GM21529 (cell line): ENCODE measurements around the gene CERS6.
"Not testable (repeated sequence)": the region's sequence is repeated elsewhere in the genome, so short reads cannot be mapped to it uniquely, and the experiment has no call there.

Experiments used
- ATAC-seq: cut with Tn5 transposase; IDR thresholded peaks from one replicate; pipeline ENCODE4 v1.9.1; 2021; ENCODE audit not compliant: unreplicated experiment

Gene CERS6

DNA sequence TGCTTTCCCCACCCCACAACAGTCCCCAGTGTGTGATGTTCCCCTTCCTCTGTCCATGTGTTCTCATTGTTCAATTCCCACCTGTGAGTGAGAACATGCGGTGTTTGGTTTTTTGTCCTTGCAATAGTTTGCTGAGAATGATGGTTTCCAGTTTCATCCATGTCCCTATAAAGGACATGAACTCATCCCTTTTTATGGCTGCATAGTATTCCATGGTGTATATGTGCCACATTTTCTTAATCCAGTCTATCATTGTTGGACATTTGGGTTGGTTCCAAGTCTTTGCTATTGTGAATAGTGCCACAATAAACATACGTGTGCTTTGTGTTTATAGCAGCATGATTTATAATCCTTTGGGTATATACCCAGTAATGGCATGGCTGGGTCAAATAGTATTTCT lies 335.1 kb downstream of the CERS6 start:
- ATAC-seq, result not testable (repeated sequence)

DNA sequence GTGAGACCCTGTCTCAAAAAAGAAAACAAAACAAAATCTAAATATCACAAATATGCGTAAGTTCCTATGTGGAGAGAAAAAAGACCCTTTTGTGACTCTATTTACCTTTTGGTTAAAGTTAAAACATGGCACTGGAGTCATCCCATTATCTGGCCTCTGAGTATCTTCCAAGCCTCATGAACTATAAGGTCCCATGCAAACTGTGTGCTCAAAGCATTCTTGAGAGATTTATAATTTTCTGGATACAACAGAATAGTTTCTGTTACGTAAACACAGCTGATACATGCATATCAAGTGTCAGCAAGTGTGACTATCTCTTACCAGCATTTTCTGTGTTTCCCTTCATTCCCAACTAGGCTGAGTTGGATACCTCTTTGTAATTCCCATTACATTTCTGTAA lies 337.5 kb downstream of the CERS6 start:
- ATAC-seq, result no peak

DNA sequence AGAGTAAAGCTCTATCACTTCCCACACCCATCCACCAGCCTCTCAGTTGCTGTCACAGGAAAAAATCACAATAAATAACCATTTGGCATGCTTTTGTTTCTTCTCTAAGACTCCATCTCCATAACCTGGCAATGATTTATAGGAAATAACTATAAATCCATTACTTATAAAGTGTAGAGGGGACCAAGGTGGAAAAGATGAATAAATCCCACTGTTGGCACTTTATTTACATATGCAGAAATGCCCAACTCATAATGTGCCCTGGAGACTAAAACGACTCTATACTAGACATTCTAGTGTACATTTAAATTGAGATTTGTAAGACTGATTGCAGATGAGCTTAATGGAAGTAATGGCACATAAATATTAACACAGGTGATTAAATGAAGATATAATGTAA lies 338.9 kb downstream of the CERS6 start:
- ATAC-seq, result no peak

DNA sequence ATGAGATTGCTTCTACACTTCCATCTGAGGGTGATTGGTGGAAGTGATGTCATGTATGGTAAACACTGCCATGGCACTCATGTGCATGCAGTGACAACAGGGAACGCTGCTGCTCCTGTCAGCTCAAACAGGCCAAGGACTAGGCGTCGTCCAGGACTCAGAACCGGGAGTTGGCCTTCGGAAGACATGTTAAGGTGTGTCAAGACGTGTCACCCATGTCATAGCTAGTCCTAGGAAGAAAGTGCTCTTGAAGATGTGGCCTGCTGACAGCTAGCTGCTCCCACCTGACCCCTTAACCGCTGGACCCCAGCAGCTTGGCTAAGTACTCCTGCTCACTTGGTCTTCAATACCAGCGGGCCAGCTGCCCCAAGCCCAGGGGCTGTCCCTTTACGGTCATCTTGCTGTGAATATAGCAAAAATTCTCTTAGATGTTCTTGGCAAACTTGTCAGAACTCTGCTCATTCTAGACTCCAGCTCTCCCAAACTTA lies 340.1 kb downstream of the CERS6 start:
- ATAC-seq, result no peak

DNA sequence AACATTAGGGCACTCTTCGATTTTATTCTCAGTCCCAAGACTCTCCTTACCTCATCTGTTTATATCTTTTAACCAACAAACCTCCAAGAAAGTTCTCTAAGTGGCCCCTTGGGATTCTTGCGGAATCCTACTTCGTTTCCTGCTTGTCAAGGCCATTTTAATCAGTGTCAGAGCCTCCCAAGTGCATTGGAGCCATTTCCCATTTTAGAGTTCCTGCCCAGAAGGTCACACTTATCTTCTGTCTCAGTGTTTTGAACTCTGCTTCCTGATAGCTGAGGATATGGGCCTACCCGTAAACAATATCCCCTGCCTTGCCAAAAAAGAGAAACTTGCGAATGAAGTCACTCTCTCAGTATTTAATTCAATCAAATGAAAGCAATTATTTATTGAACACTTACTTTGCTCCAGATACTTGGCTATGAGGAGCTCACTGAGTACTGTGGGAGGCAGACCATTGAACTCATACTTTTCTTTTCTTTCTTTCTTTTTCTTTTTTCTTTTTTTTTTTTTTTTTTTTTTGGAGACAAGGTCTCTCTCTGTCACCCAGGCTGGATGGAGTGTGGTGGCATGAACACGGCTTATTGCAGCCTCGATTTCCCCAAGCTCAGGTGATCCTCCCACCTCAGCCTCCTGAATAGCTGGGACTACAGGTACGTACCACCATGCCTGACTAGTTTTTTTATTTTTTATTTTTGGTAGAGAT lies 340.7 kb downstream of the CERS6 start:
- no peak for ATAC-seq

DNA sequence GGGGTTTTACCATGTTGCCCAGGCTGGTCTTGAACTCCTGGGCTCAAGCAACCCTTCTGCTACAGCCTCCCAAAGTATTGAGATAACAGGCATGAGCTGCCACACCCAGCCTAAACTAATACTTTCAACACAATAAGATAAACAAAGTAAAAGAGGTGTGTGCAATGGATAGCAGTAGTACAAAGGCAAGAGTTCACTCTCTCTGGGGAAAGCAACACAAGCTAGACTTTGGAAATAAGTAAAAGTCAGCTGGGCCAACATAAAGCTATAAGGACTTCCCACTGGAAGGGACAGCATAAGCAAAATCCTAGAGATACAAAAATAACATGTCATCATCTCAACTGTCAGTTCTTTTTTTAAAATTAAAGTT lies 341.2 kb downstream of the CERS6 start:
- ATAC-seq, result no peak

DNA sequence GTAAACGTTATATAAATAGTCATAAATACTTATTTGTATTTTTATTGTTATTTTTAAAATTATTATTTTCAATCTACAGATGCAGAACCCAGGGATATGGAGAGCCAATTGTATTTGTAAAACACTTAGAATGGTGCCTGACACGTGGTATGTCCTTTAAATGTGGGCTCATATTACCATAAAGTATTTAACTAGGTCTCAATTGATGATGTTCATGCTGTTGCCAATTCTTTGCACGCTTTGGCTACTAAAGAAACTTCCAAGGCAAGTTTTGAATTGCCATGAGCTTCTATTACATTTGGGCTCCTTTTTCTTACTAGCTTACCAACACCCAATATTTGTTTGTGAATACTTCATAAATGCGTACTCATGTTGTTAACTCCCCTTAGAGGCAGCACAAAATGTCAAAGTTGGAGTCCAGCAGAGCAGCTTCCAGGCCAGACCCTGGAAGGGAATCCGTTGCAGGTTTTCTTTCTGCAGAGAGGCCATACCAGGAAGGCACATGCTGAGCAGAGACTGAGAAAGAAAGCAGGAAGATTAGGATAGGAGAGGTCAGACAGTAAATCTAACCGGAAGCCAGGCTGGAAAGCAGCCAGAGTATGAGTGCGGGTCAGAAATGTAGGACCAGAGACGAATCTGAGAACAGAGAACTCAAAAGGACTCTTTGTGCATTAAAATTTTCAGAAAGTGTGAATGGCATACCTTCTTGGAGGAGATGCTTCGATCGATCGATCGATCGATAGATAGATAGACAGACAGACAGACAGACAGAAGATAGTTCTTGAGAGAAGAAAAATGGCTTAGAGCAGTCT lies 342.2 kb downstream of the CERS6 start:
- ATAC-seq, result no peak

DNA sequence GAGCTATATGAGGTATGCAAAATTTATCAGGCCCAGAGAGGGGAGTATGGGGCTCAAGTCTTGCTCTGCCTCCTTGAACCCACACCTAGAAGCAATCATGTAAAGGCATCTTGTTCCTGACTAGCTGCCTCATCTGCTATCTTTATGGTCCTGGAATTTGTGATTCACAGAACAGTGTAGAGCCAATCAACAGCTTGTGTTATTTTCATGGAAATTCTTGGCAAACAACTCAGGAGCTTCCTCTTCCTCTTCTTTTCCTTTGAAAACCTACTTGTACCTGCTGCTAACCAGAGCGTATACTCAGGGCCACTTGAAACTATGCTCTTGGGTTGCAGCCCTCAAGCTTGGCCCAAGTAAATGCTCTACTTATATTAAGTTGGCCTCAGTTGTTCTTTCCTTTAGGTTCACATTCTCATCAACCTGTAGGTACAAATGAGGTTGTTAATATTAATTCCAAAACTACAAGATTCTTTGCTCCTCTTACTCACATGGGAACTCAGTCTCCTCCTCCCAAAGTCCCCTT lies 342.9 kb downstream of the CERS6 start:
- no peak for ATAC-seq

DNA sequence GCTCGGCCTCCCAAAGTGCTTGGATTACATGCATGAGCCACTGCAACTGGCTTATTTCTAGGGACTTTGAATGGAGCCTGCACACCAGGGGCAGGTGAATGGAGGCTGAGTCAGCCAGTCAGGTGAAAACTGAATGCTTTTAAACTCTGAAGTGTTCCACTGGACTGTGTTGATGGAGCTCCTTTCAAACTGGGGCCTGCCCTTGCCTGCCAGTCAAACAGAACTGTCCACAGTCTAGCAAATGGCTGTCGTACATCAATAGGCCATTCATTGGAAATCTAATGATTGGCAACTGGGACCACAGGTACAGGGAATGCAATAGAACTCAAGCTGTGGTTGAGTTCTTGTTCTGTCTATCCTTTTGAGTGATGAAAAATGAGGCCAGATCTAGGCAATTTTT lies 345.4 kb downstream of the CERS6 start:
- ATAC-seq, result no peak

DNA sequence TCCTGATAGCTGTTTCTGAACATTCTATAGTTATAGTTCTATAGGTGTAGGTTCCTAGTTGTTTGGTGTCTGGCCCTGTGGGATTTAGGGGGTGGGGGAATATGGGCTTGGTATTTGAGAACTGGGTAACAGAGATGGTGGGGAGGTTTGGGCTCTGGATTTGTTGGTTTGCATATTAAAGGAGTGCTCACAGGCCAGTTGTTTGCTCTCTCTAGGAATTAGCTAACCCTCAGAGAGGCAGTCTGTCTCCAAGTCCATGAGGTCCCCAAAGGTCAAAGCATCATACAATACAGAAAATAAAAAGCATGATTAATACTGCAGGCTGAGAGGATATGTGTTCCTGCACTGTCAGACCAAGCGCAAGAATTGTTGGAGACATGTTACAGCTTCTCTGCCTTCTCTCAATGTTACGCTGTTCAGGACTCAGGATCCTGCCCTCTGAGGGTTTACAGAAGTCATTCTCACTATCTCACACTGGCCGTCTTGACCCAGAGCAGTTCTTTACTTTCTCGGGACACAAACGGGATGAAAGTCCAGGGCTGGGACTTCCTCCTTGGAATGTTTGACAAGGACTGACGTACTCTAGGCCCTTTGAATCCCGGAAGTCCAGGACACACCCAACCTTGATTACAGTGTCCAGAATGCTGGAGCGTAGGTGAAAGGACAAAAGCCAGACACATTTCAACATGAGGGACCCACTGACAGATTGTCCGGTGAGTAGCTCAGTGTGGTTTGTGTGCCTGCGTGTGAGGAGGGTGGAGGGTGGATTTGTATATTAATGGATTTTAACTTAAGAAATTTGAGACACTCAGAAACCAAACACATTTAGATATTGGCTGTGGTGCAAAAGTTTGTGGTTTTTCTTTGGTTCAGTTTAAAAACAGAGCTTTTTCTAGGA lies 346.1 kb downstream of the CERS6 start, which contains the start of gene NOSTRIN:
NOSTRIN (plus strand) TSS at position 677 of the 898 bp plus-strand sequence; CDS start at position 687, 10 bp downstream.
- no peak for ATAC-seq

DNA sequence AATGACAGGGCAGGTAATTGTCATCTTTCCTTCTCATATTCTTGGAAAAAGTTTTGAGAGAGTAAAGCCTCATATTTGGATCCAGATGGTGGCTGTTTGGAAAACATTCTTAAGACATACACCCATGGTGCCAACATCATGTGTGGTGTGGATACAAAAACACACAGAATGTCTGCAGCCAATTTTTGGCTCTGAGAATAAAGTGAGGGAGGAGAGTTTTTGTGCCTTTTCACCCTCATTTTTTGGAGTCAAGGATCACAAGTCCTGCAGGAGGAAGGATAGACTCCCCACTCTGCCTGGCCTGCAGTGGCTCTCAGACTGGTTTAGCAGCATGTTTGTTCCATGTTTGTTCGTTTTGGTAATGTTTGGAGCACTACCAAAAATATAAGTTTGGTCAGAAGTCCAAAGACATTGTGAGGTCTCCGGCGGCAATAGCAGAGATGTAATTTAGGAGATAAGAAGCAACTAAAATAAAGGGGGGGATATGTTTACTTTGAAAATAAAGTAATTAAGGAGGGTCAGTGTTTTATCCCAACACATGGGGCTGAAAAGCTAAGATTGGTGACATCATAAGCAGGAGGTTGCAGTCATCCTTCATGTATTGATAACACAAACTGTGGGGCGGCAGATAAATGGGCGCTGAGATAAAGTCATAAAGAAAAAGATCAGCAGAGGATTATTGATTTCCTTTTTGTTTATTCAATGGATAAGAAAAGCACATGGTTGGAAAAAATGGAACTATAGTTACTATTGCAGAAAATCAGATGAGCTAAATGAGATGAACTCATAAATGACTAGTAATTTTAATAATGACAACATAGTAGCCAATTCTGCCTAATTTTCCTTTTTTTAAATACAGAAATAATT lies 347.0 kb downstream of the CERS6 start:
- ATAC-seq, result no peak

DNA sequence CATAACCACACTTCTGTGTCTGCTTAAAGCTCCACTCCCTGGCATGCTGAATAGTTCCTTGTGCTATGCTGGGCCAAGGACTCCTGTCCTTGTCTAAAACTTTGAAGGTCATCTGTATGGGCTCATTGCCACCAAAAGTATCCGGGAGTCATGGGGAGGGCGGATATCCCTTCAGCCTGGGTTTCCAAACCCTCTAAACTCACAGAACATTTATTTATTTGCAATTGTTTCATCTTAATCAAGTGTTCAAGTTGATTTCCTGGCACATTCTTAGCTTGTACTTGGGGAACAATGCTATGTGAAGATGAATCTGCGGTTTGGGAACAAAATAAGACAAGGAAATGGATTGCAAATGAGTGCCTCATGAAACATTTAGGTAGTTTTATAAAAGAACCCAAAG lies 348.1 kb downstream of the CERS6 start:
- ATAC-seq, result no peak

DNA sequence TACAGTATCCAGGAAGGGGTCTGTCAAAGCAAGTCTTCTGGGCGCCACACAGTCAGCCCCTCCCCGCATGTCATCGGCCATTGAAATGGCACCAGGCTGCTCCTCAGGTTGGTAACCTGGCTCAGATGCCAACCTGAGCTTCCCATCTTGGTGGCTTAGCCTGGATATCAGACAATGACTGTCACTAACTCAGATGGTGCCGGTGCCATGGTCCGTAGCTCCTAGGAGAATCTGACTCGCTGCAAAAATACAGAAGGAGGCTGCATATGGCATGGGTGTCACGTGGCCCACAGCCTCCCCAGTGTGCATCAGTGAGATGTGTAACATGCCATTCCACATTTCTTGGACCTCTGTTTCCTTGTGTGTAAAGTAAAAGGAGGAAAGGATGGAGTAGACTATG lies 349.5 kb downstream of the CERS6 start:
- ATAC-seq, result no peak

DNA sequence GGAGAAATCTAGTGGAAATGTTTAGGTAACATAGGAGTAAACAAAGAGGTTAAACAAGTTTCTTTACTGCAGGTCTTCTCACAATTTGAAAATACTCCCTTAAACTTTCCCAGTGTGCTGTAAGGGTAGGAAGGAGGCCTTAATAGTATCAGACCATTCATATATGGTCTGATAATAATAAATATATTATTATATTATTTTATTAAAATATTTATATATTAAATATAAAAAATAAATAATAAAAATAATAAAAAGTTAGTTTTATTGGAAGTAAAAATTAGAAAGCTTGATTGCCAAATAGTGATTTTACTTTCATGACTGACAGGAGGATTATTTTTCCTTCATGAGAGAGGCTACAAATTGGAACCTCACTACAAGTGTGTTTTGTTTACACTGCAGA lies 353.5 kb downstream of the CERS6 start:
- ATAC-seq, result no peak

DNA sequence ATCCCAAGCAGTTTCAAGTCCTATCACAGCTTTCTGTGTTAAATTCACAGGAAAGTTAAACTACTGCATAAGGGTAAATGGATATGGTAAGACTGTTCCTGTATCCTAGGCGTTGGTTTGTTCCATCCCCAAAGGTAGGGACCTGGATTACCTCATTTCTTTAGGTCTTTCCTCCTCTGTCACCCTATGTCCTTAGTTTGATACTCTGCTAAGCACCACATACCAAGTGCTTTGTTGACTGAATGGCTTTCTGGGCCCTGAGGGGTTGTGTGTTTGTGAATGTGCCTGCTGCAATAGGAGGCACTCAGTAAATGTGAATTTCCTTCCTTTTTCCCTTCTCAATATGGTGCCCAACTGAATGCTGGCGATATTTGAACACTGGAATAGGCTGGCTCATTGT lies 354.2 kb downstream of the CERS6 start:
- no peak for ATAC-seq

DNA sequence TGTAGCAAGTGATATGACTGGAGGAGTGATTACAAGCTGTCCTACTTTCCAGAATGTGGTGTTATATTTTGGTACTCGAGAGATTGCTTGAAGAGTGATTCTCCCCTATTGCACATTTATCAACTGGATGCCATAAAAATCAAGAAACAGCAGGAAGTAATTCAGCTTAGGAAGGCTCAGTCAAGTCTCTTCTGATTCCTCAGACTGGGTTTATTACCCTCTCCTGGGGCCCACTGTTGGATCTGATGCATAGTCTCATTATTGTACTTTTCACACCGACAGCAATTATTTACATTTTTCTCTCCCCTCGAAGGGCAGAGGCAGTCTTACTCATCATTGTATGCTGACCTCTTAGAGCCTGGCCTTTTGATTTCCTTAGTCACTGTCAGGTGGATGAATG lies 355.6 kb downstream of the CERS6 start:
- no peak for ATAC-seq

DNA sequence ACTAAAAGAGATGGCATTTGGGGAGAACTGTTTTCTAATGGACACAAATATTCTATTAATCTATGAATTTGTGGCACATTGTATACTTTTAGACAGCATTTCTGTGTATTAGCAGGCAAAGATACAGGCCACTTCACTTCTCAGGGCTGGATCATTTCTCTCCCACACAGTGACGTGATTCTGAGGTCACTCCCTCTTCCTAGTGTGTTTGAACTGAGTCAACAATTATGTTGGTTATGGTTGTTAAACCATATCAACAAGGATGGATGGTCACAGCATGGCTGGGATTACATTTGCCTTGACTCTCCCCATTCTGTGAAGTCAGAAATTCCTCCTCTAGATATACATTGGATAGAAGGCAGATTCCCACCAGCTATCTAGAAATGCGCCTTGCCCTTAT lies 358.0 kb downstream of the CERS6 start:
- no peak for ATAC-seq

DNA sequence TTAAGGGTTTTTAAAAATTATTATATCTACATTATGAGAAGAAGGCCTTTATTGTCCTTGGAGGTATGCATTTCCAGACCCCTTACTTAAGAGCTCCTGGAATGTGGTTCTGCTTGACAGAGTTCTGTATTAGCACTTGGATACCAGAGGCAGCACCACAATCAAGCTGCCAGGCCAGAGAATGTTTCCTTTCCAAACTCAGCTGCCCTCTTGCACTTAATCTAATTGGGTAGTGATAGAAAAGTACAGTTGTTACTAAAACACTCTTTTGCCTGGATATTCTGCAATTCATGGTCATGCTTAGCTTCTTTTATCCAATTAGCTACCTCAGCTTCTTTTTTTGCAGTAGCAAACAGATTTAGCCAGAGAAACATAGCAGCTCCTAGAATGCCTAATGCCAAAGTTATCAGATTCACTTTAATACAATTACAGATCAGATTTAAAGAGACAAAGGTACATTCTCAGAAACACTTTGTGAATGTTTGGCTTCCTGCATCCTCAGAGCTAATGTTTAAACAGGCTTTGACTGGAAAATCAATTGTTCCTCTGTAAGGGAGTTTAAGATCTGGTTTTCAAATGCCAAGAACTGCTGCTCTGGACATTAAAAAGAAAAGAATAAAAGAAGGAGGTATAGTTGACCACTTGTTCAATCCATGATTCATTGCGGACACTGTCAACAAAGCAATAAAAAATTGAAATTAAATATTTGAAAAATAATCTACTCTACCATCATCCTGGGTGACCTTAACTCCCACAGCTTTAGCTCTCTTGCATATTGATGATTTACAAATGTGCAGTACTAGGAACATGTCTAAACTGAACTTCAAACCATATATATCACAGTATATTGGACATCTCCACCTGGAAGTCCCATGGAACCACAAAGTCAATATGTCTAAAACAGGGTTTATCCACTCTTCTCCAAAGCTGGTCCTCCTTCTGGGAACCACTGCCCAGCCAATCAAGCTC lies 359.2 kb downstream of the CERS6 start:
- no peak for ATAC-seq

DNA sequence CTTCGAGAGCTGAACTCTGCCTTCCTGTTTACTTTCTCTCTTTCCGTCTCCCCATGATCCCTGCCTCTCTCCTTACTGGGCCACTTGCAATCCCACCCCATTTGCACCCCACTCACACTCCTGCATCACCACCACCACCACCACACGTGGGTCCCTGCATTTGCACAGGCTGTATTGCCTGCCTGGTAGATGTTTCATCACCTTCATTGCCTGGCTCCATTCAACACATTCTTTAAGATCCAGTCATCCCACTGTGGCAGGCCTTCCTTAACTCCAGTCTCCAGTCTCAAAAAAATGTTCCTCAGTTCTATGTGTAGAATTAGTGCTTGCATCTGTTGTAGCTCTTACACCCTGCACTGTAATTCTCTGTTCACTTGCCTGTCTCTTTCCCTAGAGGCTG lies 360.3 kb downstream of the CERS6 start:
- no peak for ATAC-seq
